Fibroblast of the aortic adventitia (primary cell): ENCODE measurements around the gene PLA2G12B. TPM values are rescaled to one million over a fixed set of nuclear protein-coding genes. Genes with fewer than 3 reads are reported as not detected.
"Not testable (repeated sequence)": the region's sequence is repeated elsewhere in the genome, so short reads cannot be mapped to it uniquely, and the experiment has no call there.

ENCODE experiments used
- DNase-seq: peaks from one replicate; pipeline ENCODE4 v3.0.0-alpha.2; 2010; ENCODE audit warnings: low read depth
- H3K4me3 ChIP-seq: 2 replicates; pipeline ENCODE4 v1.5.1; 2011; ENCODE audit warnings: low read depth, mild to moderate bottlenecking, control low read depth, low read length, moderate library complexity
- CTCF ChIP-seq: IDR thresholded peaks from 2 replicates; pipeline ENCODE4 v1.5.1; 2011; ENCODE audit warnings: mild to moderate bottlenecking, low read length, control low read depth, inconsistent platforms; ENCODE audit not compliant: insufficient read depth
- total RNA-seq: library from RNA; depleted of rRNA; stranded (reverse); fragments of >200 nt; gene quantifications from 2 replicates; pipeline ENCODE4 v1.2.3, GENCODE V29; 2012; ENCODE audit warnings: low replicate concordance

Gene PLA2G12B
- total RNA-seq, 1 donor: not detected

- no peak for DNase-seq
- no peak for TF ChIP-seq CTCF
- no peak overlapping the region for H3K4me3 ChIP-seq
Observed at GRCh38 chr10:72918352-72918751, 36.3 kb downstream of the PLA2G12B start.

- H3K4me3 ChIP-seq, DNase-seq: not testable (repeated sequence)
Observed at GRCh38 chr10:72917803-72918332, 36.7 kb downstream of the PLA2G12B start.

- DNase-seq: peak; percentile 64
Observed at GRCh38 chr10:72917201-72917600, 37.4 kb downstream of the PLA2G12B start.

GRCh38 chr10:72913287-72913686 lies 41.3 kb downstream of the PLA2G12B start:
- H3K4me3 ChIP-seq: no peak overlapping the region
- TF ChIP-seq CTCF: no peak
- DNase-seq: no peak

More at GRCh38 chr10:72917201-72917600, 37.4 kb downstream of the PLA2G12B start:
- H3K4me3 ChIP-seq: not testable (repeated sequence)

- no peak for TF ChIP-seq CTCF
- no peak overlapping the region for H3K4me3 ChIP-seq
- no peak for DNase-seq
Observed at GRCh38 chr10:72912736-72913135, 41.9 kb downstream of the PLA2G12B start.

- peak; percentile 27 for DNase-seq
- no peak overlapping the region for H3K4me3 ChIP-seq
- TF ChIP-seq CTCF: no peak
Observed at GRCh38 chr10:72911758-72912157, 42.8 kb downstream of the PLA2G12B start.

- no peak overlapping the region for H3K4me3 ChIP-seq
- no peak for DNase-seq
- TF ChIP-seq CTCF: no peak
Observed at GRCh38 chr10:72910705-72911104, 43.9 kb downstream of the PLA2G12B start.

- no peak for DNase-seq
Observed at GRCh38 chr10:72906446-72906845, 48.2 kb downstream of the PLA2G12B start.

More at GRCh38 chr10:72906446-72906845, 48.2 kb downstream of the PLA2G12B start:
- H3K4me3 ChIP-seq: no peak overlapping the region
- no peak for TF ChIP-seq CTCF
